Measurements from ENCODE around the gene KCNJ15.

Gene KCNJ15

DNA sequence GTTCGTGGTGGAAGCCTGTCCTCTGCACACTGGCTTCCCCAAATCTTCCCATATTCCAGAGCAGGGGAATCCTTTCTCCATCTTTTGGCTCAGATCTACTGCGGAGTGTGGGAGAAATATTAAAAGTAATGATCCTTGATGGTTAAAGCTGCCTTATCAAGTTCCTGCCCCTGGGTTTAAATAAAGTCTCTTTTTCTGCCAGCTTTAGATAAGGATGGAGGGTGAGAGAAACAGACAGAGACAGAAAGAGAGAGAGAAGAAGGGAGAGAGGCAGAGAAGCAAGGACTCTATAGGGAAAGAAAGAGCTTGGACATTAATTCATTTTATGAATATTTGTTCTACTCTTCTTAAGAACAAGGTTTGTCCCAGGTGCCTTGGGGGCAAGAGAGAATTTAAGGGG lies 98.0 kb downstream of the KCNJ15 start:
- DNase-seq (ENCODE audit: low read depth in 2 of 2): no peak

DNA sequence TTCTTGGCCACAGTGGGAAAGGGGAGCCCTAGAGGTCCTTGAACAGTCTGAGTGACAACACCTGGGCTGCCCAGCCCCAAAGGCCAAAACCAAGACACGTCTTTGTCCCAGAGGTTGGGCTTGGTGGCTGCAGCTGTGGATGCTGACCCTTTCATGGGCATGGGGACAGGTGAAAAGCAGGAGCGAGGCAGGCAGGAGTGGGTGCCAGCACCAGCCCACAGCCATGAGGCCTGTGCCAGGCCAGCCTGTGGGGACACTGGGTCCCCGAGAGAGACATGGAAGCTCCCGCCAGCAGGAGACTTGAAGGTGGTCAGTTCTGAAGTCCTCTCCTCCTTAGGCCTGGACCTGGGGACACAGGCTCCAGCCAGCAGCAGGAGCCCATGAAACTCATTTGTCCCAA lies 98.6 kb downstream of the KCNJ15 start:
- DNase-seq (ENCODE audit: low read depth in 2 of 2): no peak

DNA sequence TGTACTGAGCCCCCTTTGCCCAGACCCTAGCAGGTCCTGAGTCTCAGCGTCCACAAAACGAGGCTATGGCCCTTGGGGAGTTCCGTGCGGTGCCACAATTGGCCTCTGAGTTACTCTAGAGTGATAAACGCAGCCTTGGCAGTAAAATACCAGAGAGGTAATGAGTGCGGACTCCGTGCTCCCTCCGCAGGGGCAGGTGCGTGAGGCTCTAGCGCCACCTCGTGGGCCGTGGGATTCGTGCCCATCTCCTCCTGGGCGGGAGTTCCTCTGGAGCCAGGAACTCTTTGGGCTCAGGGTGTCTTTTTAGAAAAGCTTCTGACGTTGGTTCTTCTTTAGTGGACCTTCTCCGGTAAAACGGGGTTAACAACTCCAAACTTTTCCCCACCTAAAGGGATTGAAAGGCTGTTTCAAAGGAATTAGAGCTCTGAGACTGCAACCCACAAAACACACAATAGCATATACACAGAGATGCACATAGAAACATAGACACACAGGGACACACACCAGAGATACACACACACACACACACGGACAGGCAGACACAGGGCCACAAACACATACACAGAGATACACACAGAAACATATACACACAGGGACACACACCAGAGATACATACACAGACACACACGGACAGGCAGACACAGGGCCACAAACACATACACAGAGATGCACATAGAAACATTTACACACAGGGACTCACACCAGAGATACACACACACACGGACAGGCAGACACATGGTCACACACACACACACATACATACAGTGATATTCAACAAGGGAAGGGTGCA lies 99.4 kb downstream of the KCNJ15 start:
- peak; percentile 18 to 44 for DNase-seq (ENCODE audit: low read depth in 2 of 2)

Measured in stimulated activated CD8-positive, alpha-beta memory T cell treated with anti-CD3 and anti-CD28 coated beads, Interleukin-7, amount 100 ng/mL, for 1 hour (primary cell).